ENCODE results near the gene PSMD6.

DNA sequence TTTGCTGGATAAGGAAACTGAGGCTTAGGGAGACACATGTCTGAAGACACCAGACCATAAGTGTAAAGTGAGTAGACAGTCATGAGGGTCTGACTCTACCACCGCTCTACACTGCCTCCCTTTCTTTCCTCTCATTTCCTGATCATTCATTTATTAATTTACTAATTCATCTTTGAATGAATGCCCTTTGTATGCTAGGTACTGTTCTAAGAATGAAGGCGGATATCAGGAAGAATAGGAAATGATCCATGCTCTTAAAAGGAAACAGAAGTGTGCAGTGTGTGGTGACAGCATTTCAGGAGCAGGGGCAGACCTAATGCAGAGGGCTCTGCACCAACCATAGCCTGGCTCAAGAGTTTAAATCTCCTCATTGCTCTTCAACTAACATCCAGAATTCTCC, 31.8 kb upstream of the PSMD6 start:
- TF ChIP-seq CTCF (IDR thresholded peaks at IDR 0.05; ENCODE audit: extremely low read depth in 1 of 2, insufficient read depth in 1 of 2, low read depth in 1 of 2, low read length in 2 of 2) = no peak
- TF ChIP-seq MYC (IDR thresholded peaks at IDR 0.05; ENCODE audit: low read depth, low read length) = no peak
- TF ChIP-seq POLR2A (IDR thresholded peaks at IDR 0.05; ENCODE audit: low read depth, low read length) = no peak
- TF ChIP-seq EZH2 (IDR thresholded peaks at IDR 0.05; ENCODE audit: borderline replicate concordance, low read depth, low read length, severe bottlenecking) = no peak
- no peak for TF ChIP-seq JUN (IDR thresholded peaks at IDR 0.05; ENCODE audit: borderline replicate concordance, insufficient read depth, insufficient read length, low read depth)
- no peak for TF ChIP-seq POLR2AphosphoS5 (IDR thresholded peaks at IDR 0.05; ENCODE audit: insufficient read depth, low read depth, low read length)
- TF ChIP-seq FOS (IDR thresholded peaks at IDR 0.05; ENCODE audit: borderline replicate concordance, insufficient read depth, low read length) = no peak

All from endothelial cell of umbilical vein (primary cell).